Measurements from ENCODE around the gene MYH7. TPM values are rescaled to one million over a fixed set of nuclear protein-coding genes. Genes with fewer than 3 reads are reported as not detected.

MYH7 gene
- total and polyA plus RNA-seq, 2 of the 4 experiments (the other 2 are of a cell fraction) = not detected

- Histone ChIP-seq H3K9ac (ENCODE audit: low read depth, low read length) (no peak overlapping the region), H3K23ac (ENCODE audit: low read depth, low read length) (no peak overlapping the region), H4K20me1 (ENCODE audit: insufficient read depth, low read length) (no peaks in the 10 kb centered on the region), H3K4me3 (ENCODE audit: insufficient read depth, low read depth, low read length) (no peak overlapping the region), H3K4me1 (ENCODE audit: control insufficient read depth, insufficient read depth, low read length) (no peaks in the 10 kb centered on the region), H2BK20ac (ENCODE audit: low read depth, low read length) (no peak overlapping the region), H3K4ac (ENCODE audit: low read depth, low read length) (no peak overlapping the region), H3K56ac (ENCODE audit: extremely low read depth, insufficient read depth, low read length) (no peak overlapping the region), H3K18ac (ENCODE audit: low read depth, low read length) (no peak overlapping the region), H2BK15ac (ENCODE audit: low read depth, low read length) (no peak overlapping the region), H3K36me3 (ENCODE audit: control insufficient read depth, insufficient read depth, low read length) (no peaks in the 10 kb centered on the region), H2BK120ac (ENCODE audit: low read depth, low read length) (no peak overlapping the region), H4K5ac (ENCODE audit: low read depth, low read length) (no peak overlapping the region), H3K27ac (ENCODE audit: insufficient read depth, low read length) (no peak overlapping the region), H2AFZ (replicated peaks; ENCODE audit: low read length, poor library complexity) (no peak overlapping the region), H2BK5ac (ENCODE audit: low read depth, low read length, poor library complexity, severe bottlenecking) (no peak overlapping the region), H2AK9ac (replicated peaks; ENCODE audit: low read depth, low read length, poor library complexity) (no peak overlapping the region), H2AK5ac (ENCODE audit: low read depth, low read length) (no peak overlapping the region), H3K79me1 (ENCODE audit: low read depth in 1 of 2, low read length in 2 of 2) (no peaks in the 10 kb centered on the region), H3K9me3 (ENCODE audit: control insufficient read depth, insufficient read depth, low read length) (no peaks in the 10 kb centered on the region), H4K91ac (ENCODE audit: insufficient read depth, low read depth, low read length) (no peak overlapping the region), H3K4me2 (ENCODE audit: low read depth, low read length) (no peak overlapping the region), H4K8ac (ENCODE audit: low read depth in 2 of 2, low read length in 2 of 2) (no peak overlapping the region), H3K14ac (replicated peaks; ENCODE audit: low read depth, low read length) (no peak overlapping the region), H3K9me1 (ENCODE audit: insufficient read depth, low read length) (no peaks in the 10 kb centered on the region; the same call in 1 of the 2 replicates), H3K27me3 (ENCODE audit: control insufficient read depth, insufficient read depth, low read length) (peaks cover 34% of the 10 kb centered on the region)
- no CpG with 5 or more reads among the region's 1 CpG for WGBS, 2 experiments (ENCODE audit: extremely low coverage in 2 of 2, insufficient read length in 1 of 2)
- POLR2A ChIA-PET (ENCODE audit: unreplicated experiment) = no interaction called here
- no TSS peak for BruUV-seq (replicated peaks)
- in situ Hi-C loops (cut with MboI; ENCODE audit: low sequenced_read_pairs) = no loop called here
- CTCF ChIA-PET = no interaction called here
- no peak for TF ChIP-seq MXI1 (IDR thresholded peaks at IDR 0.05; ENCODE audit: borderline replicate concordance, low read depth, low read length)
- TF ChIP-seq MAZ (IDR thresholded peaks at IDR 0.05; ENCODE audit: borderline replicate concordance, low read depth, low read length) = no peak
- TF ChIP-seq, protein P1, sequence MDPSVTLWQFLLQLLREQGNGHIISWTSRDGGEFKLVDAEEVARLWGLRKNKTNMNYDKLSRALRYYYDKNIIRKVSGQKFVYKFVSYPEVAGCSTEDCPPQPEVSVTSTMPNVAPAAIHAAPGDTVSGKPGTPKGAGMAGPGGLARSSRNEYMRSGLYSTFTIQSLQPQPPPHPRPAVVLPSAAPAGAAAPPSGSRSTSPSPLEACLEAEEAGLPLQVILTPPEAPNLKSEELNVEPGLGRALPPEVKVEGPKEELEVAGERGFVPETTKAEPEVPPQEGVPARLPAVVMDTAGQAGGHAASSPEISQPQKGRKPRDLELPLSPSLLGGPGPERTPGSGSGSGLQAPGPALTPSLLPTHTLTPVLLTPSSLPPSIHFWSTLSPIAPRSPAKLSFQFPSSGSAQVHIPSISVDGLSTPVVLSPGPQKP (IDR thresholded peaks at IDR 0.05; ENCODE audit: borderline replicate concordance, low read depth, low read length) = no peak
- no peak for TF ChIP-seq BHLHE40 (IDR thresholded peaks at IDR 0.05; ENCODE audit: low read depth, low read length)
- no peak for TF ChIP-seq POLR2A (IDR thresholded peaks at IDR 0.05; ENCODE audit: low read depth, low read length)
- no peak for TF ChIP-seq FOS (IDR thresholded peaks at IDR 0.05; ENCODE audit: low read depth, low read length)
- TF ChIP-seq MAFK (IDR thresholded peaks at IDR 0.05; ENCODE audit: low read depth, low read length) = no peak
- TF ChIP-seq RFX5 (IDR thresholded peaks at IDR 0.05; ENCODE audit: low read depth, low read length) = no peak
- no peak for TF ChIP-seq CHD1 (IDR thresholded peaks at IDR 0.05; ENCODE audit: low read depth, low read length)
- TF ChIP-seq NFE2L2 (IDR thresholded peaks at IDR 0.05; ENCODE audit: low read depth, low read length) = no peak
- no peak for TF ChIP-seq RAD21 (IDR thresholded peaks at IDR 0.05; ENCODE audit: low read length)
- TF ChIP-seq, protein P2, sequence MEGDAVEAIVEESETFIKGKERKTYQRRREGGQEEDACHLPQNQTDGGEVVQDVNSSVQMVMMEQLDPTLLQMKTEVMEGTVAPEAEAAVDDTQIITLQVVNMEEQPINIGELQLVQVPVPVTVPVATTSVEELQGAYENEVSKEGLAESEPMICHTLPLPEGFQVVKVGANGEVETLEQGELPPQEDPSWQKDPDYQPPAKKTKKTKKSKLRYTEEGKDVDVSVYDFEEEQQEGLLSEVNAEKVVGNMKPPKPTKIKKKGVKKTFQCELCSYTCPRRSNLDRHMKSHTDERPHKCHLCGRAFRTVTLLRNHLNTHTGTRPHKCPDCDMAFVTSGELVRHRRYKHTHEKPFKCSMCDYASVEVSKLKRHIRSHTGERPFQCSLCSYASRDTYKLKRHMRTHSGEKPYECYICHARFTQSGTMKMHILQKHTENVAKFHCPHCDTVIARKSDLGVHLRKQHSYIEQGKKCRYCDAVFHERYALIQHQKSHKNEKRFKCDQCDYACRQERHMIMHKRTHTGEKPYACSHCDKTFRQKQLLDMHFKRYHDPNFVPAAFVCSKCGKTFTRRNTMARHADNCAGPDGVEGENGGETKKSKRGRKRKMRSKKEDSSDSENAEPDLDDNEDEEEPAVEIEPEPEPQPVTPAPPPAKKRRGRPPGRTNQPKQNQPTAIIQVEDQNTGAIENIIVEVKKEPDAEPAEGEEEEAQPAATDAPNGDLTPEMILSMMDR (conservative IDR thresholded peaks at IDR 0.05; ENCODE audit: low read depth, low read length) = no peak
- no peak for TF ChIP-seq CEBPB (IDR thresholded peaks at IDR 0.05; ENCODE audit: low read depth, low read length)
- TF ChIP-seq RCOR1 (IDR thresholded peaks at IDR 0.05; ENCODE audit: insufficient replicate concordance, low read length) = no peak
- no peak for TF ChIP-seq SMC3 (IDR thresholded peaks at IDR 0.05; ENCODE audit: low read depth, low read length)
- TF ChIP-seq USF2 (IDR thresholded peaks at IDR 0.05; ENCODE audit: low read depth, low read length) = no peak
- DNase-seq (no peak), ATAC-seq (ENCODE audit: low read depth) (no peak)
- dilution Hi-C loops (cut with HindIII; ENCODE audit: low sequenced_read_pairs, unreplicated experiment) = no loop called here
- intact Hi-C loops (cut with micrococcal nuclease) = no loop called here
These were observed 5.6 kb upstream of the MYH7 start for GRCh38 chr14:23441076-23441475.
